ENCODE results near the gene TRHDE. TPM values are rescaled to one million over a fixed set of nuclear protein-coding genes. Genes with fewer than 3 reads are reported as not detected.

TRHDE gene
- total RNA-seq, 1 donor from 2014 or later = 0.64 TPM

DNA sequence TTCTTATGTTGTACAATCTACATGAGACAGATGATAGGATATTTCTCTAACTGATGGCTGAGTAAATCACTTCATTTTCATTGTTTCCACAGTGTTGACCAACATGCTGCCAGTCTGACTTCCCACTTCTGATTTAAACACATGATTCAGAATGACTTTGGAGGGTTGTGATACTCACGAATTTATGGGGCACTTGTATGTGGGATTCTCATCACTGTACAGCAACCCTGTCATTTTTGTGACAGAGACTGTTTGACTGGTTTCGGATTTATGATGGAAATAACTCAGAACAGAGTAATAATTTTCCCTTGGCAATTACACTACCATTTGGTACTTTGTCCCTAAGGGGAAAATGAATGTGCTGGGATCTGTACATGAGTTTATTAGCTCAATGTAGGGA, 333.8 kb downstream of the TRHDE start:
- TF ChIP-seq, protein P1, sequence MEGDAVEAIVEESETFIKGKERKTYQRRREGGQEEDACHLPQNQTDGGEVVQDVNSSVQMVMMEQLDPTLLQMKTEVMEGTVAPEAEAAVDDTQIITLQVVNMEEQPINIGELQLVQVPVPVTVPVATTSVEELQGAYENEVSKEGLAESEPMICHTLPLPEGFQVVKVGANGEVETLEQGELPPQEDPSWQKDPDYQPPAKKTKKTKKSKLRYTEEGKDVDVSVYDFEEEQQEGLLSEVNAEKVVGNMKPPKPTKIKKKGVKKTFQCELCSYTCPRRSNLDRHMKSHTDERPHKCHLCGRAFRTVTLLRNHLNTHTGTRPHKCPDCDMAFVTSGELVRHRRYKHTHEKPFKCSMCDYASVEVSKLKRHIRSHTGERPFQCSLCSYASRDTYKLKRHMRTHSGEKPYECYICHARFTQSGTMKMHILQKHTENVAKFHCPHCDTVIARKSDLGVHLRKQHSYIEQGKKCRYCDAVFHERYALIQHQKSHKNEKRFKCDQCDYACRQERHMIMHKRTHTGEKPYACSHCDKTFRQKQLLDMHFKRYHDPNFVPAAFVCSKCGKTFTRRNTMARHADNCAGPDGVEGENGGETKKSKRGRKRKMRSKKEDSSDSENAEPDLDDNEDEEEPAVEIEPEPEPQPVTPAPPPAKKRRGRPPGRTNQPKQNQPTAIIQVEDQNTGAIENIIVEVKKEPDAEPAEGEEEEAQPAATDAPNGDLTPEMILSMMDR (IDR thresholded peaks at IDR 0.05) = no peak
- H3K27me3 Mint-ChIP-seq (ENCODE audit: unreplicated experiment) = peaks cover 5% of the 10 kb centered on the region
- H3K9me3 Mint-ChIP-seq (ENCODE audit: unreplicated experiment) = peaks cover 5% of the 10 kb centered on the region
- DNase-seq (ENCODE audit: extremely low spot score, unreplicated experiment) = no peak
- no peaks in the 10 kb centered on the region for H3K36me3 Mint-ChIP-seq (ENCODE audit: unreplicated experiment)
- H3K4me3 Mint-ChIP-seq (ENCODE audit: unreplicated experiment) = no peak overlapping the region
- no peaks in the 10 kb centered on the region for H3K4me1 Mint-ChIP-seq (ENCODE audit: unreplicated experiment)
- no peak overlapping the region for H3K27ac Mint-ChIP-seq (ENCODE audit: unreplicated experiment)

DNA sequence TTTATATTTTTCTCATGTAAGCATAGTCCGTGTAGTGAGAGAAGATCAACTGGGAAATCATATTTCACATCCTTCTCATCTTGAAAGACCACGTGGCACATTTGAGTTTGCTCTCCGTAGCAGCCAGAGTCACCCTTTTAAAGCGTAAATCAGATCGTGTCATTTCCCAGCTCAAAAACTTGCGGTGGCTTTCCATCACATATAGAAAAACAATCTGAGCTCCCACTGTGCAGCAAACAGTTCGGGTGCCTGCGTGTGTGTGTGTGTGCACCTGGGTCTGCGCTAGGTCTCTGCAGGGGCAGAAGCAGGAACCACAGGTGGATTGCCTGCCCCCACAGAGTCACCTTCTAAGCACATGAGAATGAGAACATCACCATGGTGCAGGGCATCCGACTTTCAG, 338.2 kb downstream of the TRHDE start:
- no peak overlapping the region for H3K4me3 Mint-ChIP-seq (ENCODE audit: unreplicated experiment)
- no peak overlapping the region for H3K27ac Mint-ChIP-seq (ENCODE audit: unreplicated experiment)
- peaks cover 12% of the 10 kb centered on the region for H3K27me3 Mint-ChIP-seq (ENCODE audit: unreplicated experiment)
- TF ChIP-seq, protein P1 (IDR thresholded peaks at IDR 0.05) = no peak
- no peaks in the 10 kb centered on the region for H3K9me3 Mint-ChIP-seq (ENCODE audit: unreplicated experiment)
- H3K4me1 Mint-ChIP-seq (ENCODE audit: unreplicated experiment) = no peaks in the 10 kb centered on the region
- H3K36me3 Mint-ChIP-seq (ENCODE audit: unreplicated experiment) = no peaks in the 10 kb centered on the region
- DNase-seq (ENCODE audit: extremely low spot score, unreplicated experiment) = no peak

DNA sequence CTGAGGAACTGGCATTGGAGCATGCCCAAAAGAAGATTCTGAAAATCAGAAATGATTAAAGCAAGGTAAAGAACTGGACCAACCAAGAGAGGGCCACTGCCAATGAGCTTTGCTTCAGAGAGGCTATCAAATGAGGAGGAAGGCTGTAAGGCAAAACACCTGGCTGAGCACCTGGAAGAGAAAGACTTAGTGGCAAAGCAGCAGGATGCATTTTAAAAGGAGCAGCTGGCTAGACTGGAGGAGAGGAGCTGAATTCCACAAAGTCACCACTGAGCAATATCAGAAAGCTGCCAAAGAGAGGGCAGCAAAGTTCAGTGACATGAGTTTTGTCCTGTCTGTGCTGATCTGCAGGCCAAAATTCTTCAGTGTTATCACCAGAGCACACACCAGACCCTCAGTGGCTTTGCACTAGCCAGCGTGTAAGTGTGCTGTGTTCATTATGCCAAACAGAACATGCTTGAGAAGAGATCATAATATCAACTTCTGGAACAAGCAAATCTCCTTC, 338.7 kb downstream of the TRHDE start:
- H3K36me3 Mint-ChIP-seq (ENCODE audit: unreplicated experiment) = no peaks in the 10 kb centered on the region
- H3K9me3 Mint-ChIP-seq (ENCODE audit: unreplicated experiment) = no peaks in the 10 kb centered on the region
- no peaks in the 10 kb centered on the region for H3K4me1 Mint-ChIP-seq (ENCODE audit: unreplicated experiment)
- H3K27me3 Mint-ChIP-seq (ENCODE audit: unreplicated experiment) = peaks cover 12% of the 10 kb centered on the region
- DNase-seq (ENCODE audit: extremely low spot score, unreplicated experiment) = no peak
- TF ChIP-seq, protein P1 (IDR thresholded peaks at IDR 0.05) = no peak
- no peak overlapping the region for H3K4me3 Mint-ChIP-seq (ENCODE audit: unreplicated experiment)
- no peak overlapping the region for H3K27ac Mint-ChIP-seq (ENCODE audit: unreplicated experiment)

DNA sequence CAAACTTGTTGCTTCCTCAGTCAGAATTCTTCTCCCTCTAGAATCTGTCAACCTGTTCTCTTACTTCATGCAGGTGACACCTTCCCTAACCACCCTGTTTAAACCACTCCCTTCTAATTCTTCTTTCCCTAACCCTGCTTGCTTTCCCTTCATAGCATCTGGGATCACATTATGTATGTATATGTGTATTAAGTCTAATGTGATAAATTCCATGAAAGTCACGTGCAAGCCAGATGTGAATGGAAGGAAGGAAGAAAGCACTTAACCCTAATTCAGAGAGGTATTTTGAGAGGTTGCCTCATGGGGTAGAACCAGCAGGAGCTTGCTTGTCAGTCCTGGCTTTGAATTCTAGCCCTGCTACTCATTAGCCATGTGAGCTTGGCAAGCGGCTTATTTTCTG, 340.0 kb downstream of the TRHDE start:
- peaks cover 12% of the 10 kb centered on the region for H3K27me3 Mint-ChIP-seq (ENCODE audit: unreplicated experiment)
- TF ChIP-seq, protein P1 (IDR thresholded peaks at IDR 0.05) = no peak
- H3K9me3 Mint-ChIP-seq (ENCODE audit: unreplicated experiment) = no peaks in the 10 kb centered on the region
- H3K27ac Mint-ChIP-seq (ENCODE audit: unreplicated experiment) = no peak overlapping the region
- no peak overlapping the region for H3K4me3 Mint-ChIP-seq (ENCODE audit: unreplicated experiment)
- DNase-seq (ENCODE audit: extremely low spot score, unreplicated experiment) = no peak
- no peaks in the 10 kb centered on the region for H3K4me1 Mint-ChIP-seq (ENCODE audit: unreplicated experiment)
- no peaks in the 10 kb centered on the region for H3K36me3 Mint-ChIP-seq (ENCODE audit: unreplicated experiment)

DNA sequence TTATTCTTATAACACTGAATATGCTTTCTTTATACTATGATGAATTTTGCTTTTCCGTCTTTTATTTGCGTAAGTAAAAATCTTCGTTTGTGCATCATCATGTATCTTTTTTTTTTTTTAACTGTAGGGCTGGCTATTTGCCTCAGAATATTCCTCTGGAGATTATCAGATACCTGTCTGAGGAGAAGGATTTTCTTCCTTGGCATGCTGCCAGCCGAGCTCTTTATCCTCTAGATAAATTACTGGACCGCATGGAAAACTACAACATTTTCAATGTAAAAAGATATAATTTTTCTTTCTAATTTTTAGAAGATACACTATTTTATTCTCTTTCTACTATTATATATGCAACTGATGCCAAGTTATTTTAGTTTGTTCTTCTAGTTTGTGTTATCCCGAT, 346.6 kb downstream of the TRHDE start:
- H3K27ac Mint-ChIP-seq (ENCODE audit: unreplicated experiment) = no peak overlapping the region
- TF ChIP-seq, protein P1 (IDR thresholded peaks at IDR 0.05) = no peak
- DNase-seq (ENCODE audit: extremely low spot score, unreplicated experiment) = no peak

More for the DNA sequence above, 346.6 kb downstream of the TRHDE start:
- Mint-ChIP-seq H3K27me3 (ENCODE audit: unreplicated experiment) (peaks cover 2% of the 10 kb centered on the region), H3K4me1 (ENCODE audit: unreplicated experiment) (no peaks in the 10 kb centered on the region), H3K4me3 (ENCODE audit: unreplicated experiment) (no peak overlapping the region), H3K36me3 (ENCODE audit: unreplicated experiment) (no peaks in the 10 kb centered on the region), H3K9me3 (ENCODE audit: unreplicated experiment) (no peaks in the 10 kb centered on the region)
